ENCODE results near the gene DNM1L. TPM values are rescaled to one million over a fixed set of nuclear protein-coding genes. Genes with fewer than 3 reads are reported as not detected.

DNM1L gene
- total RNA-seq, 3 donors from 2014 or later: 58.8 to 64.9 (median 62.6) TPM

DNA sequence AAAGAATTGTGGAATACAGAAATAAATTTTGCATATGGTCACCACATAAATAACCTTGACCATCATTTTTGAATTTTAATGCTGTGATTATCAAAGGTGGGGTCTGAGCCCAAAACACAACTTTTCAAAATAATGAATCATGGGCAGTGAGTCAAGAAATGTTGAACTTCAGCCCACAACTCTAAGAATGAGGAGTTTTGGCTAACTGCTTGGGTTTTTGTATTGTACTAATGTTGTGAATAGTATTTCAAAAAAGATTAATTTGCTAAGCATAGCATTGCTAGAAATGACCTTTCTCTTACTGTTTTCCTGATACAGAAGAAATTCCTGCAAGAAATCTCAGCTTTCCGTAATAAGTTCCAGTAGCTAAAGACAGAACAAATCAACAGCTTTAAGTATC lies 101.0 kb downstream of the DNM1L start:
- TF ChIP-seq, protein P1, sequence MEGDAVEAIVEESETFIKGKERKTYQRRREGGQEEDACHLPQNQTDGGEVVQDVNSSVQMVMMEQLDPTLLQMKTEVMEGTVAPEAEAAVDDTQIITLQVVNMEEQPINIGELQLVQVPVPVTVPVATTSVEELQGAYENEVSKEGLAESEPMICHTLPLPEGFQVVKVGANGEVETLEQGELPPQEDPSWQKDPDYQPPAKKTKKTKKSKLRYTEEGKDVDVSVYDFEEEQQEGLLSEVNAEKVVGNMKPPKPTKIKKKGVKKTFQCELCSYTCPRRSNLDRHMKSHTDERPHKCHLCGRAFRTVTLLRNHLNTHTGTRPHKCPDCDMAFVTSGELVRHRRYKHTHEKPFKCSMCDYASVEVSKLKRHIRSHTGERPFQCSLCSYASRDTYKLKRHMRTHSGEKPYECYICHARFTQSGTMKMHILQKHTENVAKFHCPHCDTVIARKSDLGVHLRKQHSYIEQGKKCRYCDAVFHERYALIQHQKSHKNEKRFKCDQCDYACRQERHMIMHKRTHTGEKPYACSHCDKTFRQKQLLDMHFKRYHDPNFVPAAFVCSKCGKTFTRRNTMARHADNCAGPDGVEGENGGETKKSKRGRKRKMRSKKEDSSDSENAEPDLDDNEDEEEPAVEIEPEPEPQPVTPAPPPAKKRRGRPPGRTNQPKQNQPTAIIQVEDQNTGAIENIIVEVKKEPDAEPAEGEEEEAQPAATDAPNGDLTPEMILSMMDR (IDR thresholded peaks at IDR 0.05): no peak
- DNase-seq: no peak
- no peak for ATAC-seq
- Histone ChIP-seq H3K4me3 (no peak overlapping the region), H3K9me3 (no peaks in the 10 kb centered on the region), H3K4me1 (ENCODE audit: low read depth) (peaks cover 15% of the 10 kb centered on the region), H3K36me3 (ENCODE audit: low read depth) (no peaks in the 10 kb centered on the region)
- intact Hi-C loops (cut with DNase I, micrococcal nuclease): no loop called here

DNA sequence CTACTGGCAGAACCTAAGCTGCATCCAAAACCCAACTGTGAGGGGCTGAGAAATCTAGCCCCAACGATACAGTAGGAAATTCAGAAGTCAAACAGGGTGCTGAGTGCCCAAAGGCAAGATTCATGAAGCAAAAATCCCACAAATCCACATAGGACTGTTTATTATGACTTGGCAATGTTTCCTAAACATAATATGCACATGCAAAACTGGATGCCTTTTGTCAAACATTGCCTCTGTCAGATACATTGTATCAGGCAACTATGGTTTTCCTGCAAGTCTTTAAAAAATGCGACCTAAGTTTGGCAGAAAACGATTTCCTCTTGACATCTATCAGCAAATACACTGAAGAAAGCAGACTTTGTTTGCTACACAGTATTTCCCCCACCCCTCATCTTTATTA lies 103.9 kb downstream of the DNM1L start:
- no peak for ATAC-seq
- Histone ChIP-seq H3K36me3 (ENCODE audit: low read depth) (no peaks in the 10 kb centered on the region), H3K4me1 (ENCODE audit: low read depth) (no peaks in the 10 kb centered on the region), H3K9me3 (no peaks in the 10 kb centered on the region), H3K4me3 (no peak overlapping the region)
- TF ChIP-seq, protein P1 (IDR thresholded peaks at IDR 0.05): no peak
- DNase-seq: no peak
- intact Hi-C loops (cut with DNase I, micrococcal nuclease): no loop called here

DNA sequence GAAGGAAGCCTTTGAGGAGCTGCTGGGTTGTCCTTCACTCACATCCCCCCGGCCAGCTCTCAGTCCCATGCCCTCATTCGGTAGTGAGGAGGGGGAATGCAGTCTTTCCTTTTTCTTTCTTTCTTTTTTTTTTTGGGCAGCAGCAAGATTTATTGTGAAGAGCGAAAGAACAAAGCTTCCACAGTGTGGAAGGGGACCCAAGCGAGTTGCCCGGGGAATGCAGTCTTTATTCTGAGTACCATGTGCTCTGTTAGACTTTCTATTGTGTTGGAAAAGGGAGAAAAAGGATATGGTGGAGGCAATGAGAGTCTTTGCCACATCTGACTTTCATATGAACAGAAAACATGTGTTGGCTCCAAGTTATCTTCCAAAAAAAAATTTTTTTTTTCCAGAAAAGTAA lies 106.5 kb downstream of the DNM1L start:
- Histone ChIP-seq H3K4me3 (no peak overlapping the region), H3K36me3 (ENCODE audit: low read depth) (no peaks in the 10 kb centered on the region), H3K9me3 (no peaks in the 10 kb centered on the region), H3K4me1 (ENCODE audit: low read depth) (no peaks in the 10 kb centered on the region)
- ATAC-seq (no peak), DNase-seq (no peak)
- intact Hi-C loops (cut with DNase I, micrococcal nuclease): no loop called here
- TF ChIP-seq, protein P1 (IDR thresholded peaks at IDR 0.05): no peak

DNA sequence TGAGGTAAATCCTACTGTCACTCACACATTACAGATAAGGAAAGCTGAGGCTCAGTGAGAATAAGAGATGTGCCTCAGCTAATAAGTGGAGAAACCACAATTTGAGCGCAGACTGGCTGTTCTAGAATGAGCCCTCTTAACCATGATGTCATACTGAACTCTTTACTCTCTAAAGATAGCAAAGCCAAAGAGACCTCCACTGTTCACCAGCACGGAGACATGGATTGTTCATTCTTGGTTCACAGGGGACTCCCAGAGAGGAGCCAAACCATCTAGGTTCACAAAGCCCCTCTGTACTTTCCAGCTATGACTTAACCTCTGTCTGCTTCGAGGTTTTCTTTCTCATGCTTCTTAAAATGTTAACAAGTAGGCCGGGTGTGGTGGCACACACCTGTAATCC lies 109.3 kb downstream of the DNM1L start:
- Histone ChIP-seq H3K4me1 (ENCODE audit: low read depth) (no peaks in the 10 kb centered on the region), H3K9me3 (no peaks in the 10 kb centered on the region), H3K36me3 (ENCODE audit: low read depth) (no peaks in the 10 kb centered on the region), H3K4me3 (no peak overlapping the region)
- ATAC-seq (no peak), DNase-seq (no peak)
- TF ChIP-seq, protein P1 (IDR thresholded peaks at IDR 0.05): no peak
- intact Hi-C loops (cut with DNase I, micrococcal nuclease): no loop called here

DNA sequence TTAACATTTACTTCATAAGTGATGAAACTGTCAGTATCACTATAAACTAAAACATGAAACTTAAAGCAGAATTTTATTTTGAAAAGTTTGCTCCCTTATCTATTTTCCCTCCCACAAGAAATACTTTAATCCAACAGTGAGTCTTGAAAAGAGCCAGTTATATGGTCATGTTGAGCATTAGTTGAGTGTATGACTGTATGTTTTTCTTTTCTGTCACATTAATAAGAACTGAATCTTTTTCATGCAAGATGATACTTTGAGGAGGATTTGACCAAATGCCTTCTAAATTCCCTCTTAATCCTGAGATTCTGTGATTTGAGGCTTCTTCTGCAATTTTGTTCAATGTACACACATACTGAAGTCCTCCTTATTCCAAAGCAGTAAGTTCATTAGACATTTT lies 110.3 kb downstream of the DNM1L start:
- intact Hi-C loops (cut with DNase I, micrococcal nuclease): no loop called here
- no peak overlapping the region for H3K4me3 ChIP-seq
- no peaks in the 10 kb centered on the region for H3K9me3 ChIP-seq
- no peaks in the 10 kb centered on the region for H3K4me1 ChIP-seq (ENCODE audit: low read depth)
- no peaks in the 10 kb centered on the region for H3K36me3 ChIP-seq (ENCODE audit: low read depth)
- no peak for DNase-seq
- TF ChIP-seq, protein P1 (IDR thresholded peaks at IDR 0.05): no peak
- ATAC-seq: no peak

DNA sequence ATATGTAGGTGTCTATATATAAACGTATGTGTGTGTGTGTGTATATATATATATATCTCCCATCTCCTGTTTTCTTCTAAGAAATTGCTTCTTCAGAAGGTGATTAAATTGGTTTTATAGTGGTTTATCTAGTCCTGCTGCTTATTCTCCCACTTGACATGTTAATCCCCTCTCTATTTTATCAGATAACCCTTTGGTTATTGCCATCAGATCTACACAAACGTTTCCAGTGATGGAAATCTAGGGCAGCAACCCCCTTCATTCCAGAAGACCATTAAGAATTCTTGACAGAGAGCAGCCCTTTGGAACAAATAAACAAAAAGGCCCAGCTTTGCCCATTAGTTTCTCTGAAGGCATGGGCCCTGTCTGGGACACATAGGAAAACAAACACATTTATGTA lies 110.8 kb downstream of the DNM1L start:
- H3K4me3 ChIP-seq: no peak overlapping the region
- TF ChIP-seq, protein P1 (IDR thresholded peaks at IDR 0.05): no peak
- no peaks in the 10 kb centered on the region for H3K9me3 ChIP-seq
- intact Hi-C loops (cut with DNase I, micrococcal nuclease): no loop called here
- DNase-seq: no peak
- H3K4me1 ChIP-seq (ENCODE audit: low read depth): no peaks in the 10 kb centered on the region
- H3K36me3 ChIP-seq (ENCODE audit: low read depth): no peaks in the 10 kb centered on the region
- no peak for ATAC-seq

All from mucosa of descending colon (tissue), 3 donors.